ENCODE data around the gene KIF26A. TPM values are rescaled to one million over a fixed set of nuclear protein-coding genes. Genes with fewer than 3 reads are reported as not detected.

KIF26A gene
- total RNA-seq, 4 donors from 2014 or later: 3.7 to 5.3 (median 4.5) TPM

GRCh38 chr14:104215706-104216334 lies 77.4 kb downstream of the KIF26A start:
- DNase-seq (ENCODE audit: low spot score in 2 of 2): no peak
- intact Hi-C loops (cut with DNase I; ENCODE audit: low total_unique reads): loop anchor here (5.0 kb wide), 1 partner anchor 394 kb away; no protein-coding TSS in a partner anchor
- H3K4me3 ChIP-seq (ENCODE audit: low read depth, poor library complexity, severe bottlenecking): no peak overlapping the region
- 74 to 77% methylated on average over 21 of the region's 21 CpGs for WGBS, 2 donors
- TF ChIP-seq POLR2A (IDR thresholded peaks at IDR 0.05): no peak
- TF ChIP-seq, protein P1, sequence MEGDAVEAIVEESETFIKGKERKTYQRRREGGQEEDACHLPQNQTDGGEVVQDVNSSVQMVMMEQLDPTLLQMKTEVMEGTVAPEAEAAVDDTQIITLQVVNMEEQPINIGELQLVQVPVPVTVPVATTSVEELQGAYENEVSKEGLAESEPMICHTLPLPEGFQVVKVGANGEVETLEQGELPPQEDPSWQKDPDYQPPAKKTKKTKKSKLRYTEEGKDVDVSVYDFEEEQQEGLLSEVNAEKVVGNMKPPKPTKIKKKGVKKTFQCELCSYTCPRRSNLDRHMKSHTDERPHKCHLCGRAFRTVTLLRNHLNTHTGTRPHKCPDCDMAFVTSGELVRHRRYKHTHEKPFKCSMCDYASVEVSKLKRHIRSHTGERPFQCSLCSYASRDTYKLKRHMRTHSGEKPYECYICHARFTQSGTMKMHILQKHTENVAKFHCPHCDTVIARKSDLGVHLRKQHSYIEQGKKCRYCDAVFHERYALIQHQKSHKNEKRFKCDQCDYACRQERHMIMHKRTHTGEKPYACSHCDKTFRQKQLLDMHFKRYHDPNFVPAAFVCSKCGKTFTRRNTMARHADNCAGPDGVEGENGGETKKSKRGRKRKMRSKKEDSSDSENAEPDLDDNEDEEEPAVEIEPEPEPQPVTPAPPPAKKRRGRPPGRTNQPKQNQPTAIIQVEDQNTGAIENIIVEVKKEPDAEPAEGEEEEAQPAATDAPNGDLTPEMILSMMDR (IDR thresholded peaks at IDR 0.05): no peak

DNA sequence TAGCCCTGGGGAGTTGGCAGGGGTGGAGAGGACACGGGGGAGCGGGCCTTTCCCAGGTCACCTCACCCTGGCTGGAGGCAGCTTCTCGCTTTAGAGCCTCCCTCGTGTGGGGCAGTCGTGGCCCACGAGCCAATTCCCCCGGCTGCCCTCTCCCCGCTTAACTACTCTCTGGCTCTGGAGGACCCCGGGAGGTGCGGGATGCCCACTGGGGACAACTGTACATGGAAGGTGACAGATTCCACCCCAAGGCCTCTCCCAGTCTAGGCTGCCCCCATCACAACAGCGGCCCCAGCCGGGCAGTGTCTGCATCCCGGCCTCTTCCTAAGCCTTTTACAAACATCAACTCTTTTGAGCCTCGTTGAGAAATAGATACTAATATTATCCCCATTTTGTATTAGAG lies 78.1 kb downstream of the KIF26A start:
- no peak for DNase-seq (ENCODE audit: low spot score in 2 of 2)
- intact Hi-C loops (cut with DNase I; ENCODE audit: low total_unique reads): loop anchor here (5.0 kb wide), 1 partner anchor 394 kb away; no protein-coding TSS in a partner anchor
- WGBS, 2 donors: 67 to 68% methylated on average over 14 of the region's 14 CpGs
- no peak for TF ChIP-seq POLR2A (IDR thresholded peaks at IDR 0.05)
- TF ChIP-seq, protein P1 (IDR thresholded peaks at IDR 0.05): no peak
- no peak overlapping the region for H3K4me3 ChIP-seq (ENCODE audit: low read depth, poor library complexity, severe bottlenecking)

GRCh38 chr14:104217486-104218360 lies 79.3 kb downstream of the KIF26A start:
- no peak for DNase-seq (ENCODE audit: low spot score in 2 of 2)
- H3K4me3 ChIP-seq (ENCODE audit: low read depth, poor library complexity, severe bottlenecking): no peak overlapping the region
- intact Hi-C loops (cut with DNase I; ENCODE audit: low total_unique reads): loop anchor here (5.0 kb wide), 1 partner anchor 395 kb away; no protein-coding TSS in a partner anchor
- 77 to 86% methylated on average over 10 to 15 of the region's 21 CpGs for WGBS, 2 donors
- no peak for TF ChIP-seq POLR2A (IDR thresholded peaks at IDR 0.05)
- TF ChIP-seq, protein P1 (IDR thresholded peaks at IDR 0.05): no peak

- 77 to 80% methylated on average over 17 to 20 of the region's 22 CpGs for WGBS, 2 donors
- DNase-seq (ENCODE audit: low spot score in 2 of 2): no peak
- TF ChIP-seq, protein P1 (IDR thresholded peaks at IDR 0.05): no peak
- no peak for TF ChIP-seq POLR2A (IDR thresholded peaks at IDR 0.05)
- no peak overlapping the region for H3K4me3 ChIP-seq (ENCODE audit: low read depth, poor library complexity, severe bottlenecking)
- intact Hi-C loops (cut with DNase I; ENCODE audit: low total_unique reads): loop anchor here (5.0 kb wide), 1 partner anchor 396 kb away; no protein-coding TSS in a partner anchor
These were observed 80.2 kb downstream of the KIF26A start for GRCh38 chr14:104218361-104219180.

DNA sequence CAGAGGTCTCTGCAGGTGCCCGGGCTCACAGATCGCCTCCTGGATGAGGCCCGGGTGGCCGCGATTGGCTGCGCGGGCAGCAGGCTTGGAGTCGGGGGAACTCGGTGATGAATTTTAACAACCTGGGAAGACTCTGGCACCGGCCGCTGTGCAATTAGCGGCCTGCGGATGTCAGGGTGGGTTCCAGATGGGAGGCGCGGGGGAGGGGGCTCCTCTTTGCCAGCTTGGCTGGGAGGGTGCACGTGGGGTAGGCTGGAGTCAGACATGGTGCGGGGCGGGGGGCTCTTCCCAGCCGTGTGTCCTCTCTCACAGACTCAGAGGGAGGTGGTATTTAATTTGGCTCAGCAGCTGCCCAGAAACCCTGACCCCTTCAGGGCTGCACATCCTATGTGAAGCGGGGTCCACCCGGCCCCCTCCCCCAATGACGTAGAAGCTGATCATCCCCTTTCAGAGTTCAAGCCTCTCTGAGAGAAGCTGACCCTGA lies 81.4 kb downstream of the KIF26A start:
- 54 to 66% methylated on average over 20 to 22 of the region's 22 CpGs for WGBS, 2 donors
- DNase-seq (ENCODE audit: low spot score in 2 of 2): no peak
- intact Hi-C loops (cut with DNase I; ENCODE audit: low total_unique reads): loop anchor here (5.0 kb wide), 1 partner anchor 397 kb away; no protein-coding TSS in a partner anchor
- H3K4me3 ChIP-seq (ENCODE audit: low read depth, poor library complexity, severe bottlenecking): no peak overlapping the region
- TF ChIP-seq, protein P1 (IDR thresholded peaks at IDR 0.05): no peak
- TF ChIP-seq POLR2A (IDR thresholded peaks at IDR 0.05): no peak

All from lower leg skin (tissue), 4 donors.